HG02970 (cell line): Measurements from ENCODE around the gene WDR17.

ENCODE experiments used
- ATAC-seq: cut with Tn5 transposase; IDR thresholded peaks from one replicate; pipeline ENCODE4 v1.9.1; 2021; ENCODE audit warnings: mild to moderate bottlenecking, moderate library complexity, moderate number of reproducible peaks; ENCODE audit not compliant: unreplicated experiment, low FRiP score

Gene WDR17

DNA sequence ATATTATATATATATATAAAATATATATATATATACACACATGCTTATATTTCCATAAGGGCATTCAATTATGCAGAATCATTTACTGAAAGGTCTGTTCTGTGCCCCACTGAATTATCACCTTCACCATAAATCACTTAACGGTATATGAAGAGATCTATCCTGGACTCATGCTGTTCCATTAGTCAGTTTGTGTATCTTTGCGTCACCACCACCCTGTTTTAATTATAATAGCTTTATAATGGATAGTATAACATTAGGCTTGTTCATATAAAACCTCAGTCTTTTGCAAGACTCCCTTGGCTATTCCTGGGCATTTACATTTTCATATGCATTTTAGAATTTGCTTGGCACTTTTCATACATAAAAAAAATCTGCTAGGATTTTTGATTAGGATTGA, 19.1 kb downstream of the WDR17 start:
- ATAC-seq, result no peak

DNA sequence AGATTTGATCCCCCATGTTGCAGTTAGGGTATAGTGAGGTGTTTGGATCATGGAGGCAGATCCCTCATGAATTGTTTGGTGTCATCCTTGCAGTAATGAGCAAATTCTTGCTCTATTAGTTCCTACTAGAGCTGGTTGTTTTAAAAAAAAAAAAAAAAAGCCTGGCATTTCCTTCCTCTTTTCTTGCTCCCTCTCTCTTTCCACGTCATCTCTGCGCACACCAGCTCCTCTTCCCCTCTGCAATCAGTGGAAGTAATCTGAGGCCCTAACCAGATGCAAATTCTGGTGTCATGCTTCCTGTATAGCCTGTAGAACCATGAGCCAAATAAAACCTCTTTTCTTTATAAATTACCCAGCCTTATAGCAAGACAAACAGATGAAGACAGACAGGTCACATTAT, 24.5 kb downstream of the WDR17 start:
- no peak for ATAC-seq

DNA sequence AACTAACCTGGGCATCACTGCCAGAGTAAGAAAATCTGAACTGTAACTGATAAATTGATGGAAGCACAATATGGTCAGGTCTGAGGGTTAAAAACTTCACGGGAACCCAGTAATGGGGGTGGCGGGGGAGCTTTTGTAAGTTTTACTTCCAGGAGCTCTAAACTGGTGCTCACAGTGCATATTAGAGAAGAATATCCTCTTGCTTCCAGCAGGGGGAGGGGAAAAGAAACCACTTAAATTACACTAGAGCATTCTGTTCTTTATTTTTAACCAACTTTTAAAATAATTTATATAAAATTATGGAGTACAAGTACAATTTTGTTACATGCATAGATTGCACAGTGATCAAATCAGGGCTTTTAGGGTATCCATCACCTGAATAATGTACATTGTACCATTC, 33.7 kb downstream of the WDR17 start:
- no peak for ATAC-seq

DNA sequence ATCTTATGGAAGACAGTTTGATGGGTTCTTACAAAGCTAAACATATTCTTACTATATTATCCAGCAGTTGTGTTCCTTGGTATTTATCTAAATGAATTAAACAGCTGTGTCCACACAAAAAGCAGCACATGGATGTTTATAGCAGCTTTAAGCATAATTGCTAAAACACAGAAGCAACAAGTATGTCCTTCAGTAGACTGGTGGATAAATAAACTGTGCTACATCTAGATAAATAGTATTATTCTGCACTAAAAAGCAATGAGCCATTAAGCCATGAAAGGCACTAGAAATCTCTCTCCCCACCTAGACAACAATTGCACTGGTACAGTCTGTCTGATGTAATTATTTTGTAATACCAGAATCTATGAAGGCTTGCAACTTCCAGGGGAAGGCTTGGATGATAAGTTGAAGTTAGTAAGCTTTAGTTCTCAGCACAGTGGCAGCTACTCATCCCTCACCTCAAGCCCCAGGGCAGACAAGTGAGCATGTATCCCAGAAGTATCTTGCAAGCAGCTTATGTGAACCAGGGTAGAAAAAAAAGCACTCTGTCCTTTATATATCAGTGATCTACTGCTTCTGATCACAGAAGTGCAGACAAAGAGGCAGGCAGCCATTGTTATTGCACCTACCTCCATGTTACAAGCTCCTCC, 36.9 kb downstream of the WDR17 start:
- no peak for ATAC-seq

DNA sequence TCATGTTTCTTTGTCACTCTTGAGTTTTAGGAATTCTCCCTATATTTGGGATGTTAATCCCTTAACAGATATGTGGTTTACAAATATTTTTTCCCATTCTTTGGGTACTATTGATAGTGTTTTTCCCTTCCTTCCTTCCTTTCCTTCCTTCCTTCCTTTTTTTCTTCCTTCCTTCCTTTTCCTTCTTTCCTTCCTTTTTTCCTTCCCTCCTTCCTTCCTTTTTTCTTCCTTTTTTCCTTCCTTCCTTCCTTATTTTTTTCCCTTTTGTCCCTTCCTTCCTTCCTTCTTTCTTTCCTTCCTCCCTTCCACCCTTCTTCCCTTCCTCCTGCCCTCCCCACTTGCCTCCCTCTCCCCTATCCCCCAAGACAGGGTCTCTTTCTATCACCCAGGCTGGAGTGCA, 42.1 kb downstream of the WDR17 start:
- no peak for ATAC-seq

DNA sequence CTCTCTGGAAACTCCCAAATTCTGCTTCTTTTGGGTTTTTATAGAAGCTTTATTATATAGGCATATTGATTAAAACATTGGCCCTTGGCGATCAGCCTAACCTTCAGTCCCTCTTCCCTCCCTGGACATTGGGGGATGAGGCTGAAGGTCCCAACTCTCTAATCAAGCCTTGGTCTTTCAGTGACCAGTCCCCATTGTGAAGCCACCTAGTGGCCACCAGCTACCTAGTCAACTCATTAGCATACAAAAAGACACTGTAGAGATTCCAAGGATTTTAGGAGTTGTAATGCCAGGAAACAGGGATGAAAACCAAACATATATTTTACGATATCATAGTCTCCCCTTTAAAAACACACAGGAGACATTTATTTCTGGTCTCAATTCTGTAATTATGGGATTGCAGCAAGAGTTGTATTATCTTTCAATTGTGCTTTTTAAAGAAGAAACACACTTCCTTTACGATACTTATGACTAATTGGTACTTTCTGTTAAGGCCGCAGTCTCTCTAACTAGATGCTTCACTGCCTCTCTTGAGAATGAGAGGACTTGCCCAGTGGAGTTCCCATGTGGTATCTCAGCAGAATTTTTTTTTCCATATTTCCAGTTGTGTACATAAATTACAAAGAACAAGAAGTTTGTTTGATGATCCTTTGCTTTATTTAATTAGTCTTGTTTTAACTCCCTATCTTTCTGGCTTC, 58.2 kb downstream of the WDR17 start:
- peak; percentile 100 for ATAC-seq

DNA sequence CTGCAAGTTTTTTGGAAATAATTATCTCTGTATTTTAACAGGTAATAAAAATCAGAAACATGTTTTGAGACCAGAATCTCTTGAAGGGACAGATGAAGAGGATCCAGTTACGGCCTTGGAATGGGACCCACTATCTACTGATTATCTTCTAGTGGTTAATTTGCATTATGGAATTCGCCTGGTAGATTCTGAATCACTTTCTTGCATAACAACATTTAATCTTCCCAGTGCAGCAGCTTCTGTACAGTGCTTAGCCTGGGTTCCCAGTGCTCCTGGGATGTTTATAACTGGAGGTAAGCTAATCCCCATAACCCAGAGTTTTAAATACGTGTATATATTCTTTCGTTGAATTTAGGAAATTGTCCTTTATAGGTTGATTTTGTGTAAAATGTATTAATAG, 59.4 kb downstream of the WDR17 start:
- ATAC-seq, result no peak

DNA sequence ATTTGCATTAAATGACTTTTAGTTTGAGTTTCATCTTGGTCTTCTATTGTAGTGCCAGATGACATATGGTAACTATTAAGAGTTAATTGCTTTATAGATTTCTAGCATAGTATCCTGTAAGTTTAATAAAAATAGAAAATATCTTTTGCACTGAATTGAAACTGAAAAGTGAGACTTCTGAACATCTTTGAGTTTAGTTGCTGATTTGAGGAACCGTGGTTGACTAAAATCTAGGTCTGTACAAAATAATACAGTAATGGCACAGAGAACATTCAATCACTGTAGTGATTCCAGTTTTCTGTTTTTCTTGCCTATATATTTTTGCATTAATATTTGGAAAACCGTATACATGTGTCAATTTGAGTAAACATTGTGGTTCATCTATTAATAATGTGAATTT, 69.0 kb downstream of the WDR17 start:
- ATAC-seq, result no peak

DNA sequence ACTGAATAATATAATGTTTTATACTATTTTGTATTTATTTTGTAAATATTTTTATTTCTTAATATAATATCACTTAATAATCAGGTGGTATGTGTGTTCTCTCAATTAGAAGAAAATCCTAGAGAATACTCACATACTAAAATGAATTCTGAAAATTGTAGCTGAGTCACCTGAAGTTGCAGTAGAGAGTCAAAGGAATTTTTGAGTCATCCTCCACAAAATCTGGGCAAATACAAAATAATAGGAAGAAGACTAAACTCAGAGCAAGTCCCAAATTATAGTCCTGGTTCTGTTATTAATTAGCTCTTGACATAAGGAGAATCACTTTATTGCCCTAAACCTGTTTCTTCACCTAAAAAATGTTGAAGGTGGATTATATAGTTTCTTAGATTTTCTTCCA, 72.0 kb downstream of the WDR17 start:
- no peak for ATAC-seq

DNA sequence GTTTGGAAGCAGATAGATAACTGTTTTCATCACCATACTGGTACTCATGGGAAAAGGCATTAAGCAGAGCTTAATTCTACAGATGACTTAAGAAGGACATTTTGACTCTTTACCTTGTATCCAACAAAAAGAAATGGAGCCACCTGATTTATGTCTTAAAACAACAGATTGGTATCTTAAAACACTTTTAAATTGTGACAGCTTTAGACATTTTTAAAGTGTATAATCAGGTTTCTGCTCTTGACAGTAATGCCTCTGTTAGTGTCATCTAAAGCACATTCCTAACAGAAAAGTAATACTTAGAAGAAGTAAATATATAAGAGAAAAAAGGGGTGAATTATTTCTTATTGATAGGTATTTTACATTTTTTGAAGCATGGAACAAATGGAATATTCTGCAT, 73.9 kb downstream of the WDR17 start:
- ATAC-seq, result no peak

DNA sequence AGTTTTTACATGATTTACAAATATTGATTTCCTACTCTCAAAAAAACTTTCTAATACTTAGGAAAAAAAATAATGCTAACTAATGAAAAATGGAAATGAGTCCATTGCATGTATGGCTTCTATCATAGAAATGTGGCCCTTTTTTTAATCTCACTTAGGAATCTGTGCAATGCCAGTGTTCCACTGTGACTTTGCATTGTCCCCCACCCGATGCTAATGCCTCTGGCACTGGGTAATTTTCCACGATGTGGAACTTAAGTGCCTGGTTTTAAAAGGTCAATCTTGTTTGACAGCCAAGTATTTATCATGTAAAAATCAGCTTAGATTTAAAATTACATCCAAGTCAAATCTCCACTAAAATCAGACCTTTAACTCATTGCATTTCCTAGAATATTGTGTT, 76.6 kb downstream of the WDR17 start:
- no peak for ATAC-seq

DNA sequence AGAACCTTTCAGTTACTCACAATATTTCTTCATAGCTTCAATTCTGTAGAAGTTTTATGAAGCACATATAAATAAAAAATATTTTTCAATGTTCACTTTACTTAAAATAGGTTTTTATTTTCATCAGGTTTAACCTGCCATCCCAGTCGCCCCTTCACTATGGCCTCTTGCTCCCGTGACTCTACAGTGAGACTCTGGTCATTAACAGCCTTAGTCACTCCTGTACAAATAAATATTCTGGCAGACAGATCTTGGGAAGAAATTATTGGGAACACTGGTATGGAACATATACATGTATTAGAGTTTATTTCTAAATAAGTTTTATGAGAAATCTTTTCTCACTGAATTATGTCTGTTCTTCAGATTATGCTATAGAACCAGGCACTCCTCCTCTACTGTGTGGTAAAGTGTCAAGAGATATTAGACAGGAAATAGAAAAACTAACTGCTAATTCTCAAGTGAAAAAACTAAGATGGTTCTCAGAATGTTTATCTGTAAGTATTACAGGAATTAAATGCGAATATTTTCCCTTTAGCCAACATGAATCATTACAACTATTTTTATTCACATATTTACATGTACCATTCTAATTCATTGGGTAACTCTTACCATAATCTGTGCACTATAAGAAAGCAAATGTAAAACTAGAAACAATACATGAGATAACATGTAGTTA, 84.2 kb downstream of the WDR17 start:
- no peak for ATAC-seq

DNA sequence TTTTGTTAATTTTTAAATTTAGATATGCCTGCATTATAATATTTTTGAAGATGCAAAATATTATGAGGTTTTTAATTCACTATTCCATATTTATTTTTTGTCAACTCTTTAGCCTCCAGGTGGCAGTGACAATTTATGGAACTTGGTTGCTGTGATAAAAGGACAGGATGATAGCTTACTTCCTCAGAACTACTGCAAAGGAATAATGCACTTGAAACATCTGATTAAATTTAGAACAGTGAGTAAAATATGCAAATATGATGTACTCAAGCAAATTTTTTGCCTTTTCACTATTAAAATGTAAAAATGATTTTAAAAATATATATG, 84.7 kb downstream of the WDR17 start:
- no peak for ATAC-seq

DNA sequence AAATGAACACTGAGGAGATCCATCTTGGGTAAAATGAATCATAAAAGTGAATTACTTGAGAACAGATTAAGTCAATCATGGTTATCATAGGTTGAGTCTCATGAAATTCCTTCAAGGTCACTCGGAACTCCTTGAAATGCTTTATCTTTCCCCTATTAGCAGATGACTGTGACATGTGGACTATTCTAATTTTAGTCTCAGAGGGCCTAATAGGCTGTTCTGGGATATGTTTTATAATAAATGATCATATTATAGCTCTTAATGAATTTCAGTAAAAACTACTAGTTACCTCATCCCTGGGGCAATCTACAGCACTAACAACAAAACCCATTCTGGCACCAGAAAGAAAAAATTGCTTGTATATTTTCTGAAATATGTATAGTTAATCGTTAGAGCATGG, 85.1 kb downstream of the WDR17 start:
- ATAC-seq, result no peak

DNA sequence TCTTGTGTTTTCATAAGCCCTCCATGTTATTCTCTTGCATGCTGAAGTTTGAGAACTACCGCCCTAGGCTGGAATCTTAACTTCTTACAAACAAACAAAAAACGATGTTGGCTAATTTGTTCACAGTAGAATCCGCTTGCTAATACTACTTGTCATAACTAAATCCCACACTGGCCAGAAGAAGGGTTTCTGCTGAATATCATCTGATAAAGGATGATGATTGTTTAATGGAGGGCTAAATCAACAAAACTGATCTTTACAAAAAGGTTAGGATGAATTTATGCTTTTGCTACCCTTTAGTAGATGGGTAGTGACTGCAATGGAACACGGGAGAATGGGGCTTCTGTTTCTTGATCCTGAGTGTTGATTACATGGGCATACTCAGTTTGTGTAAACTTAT, 87.5 kb downstream of the WDR17 start:
- ATAC-seq, result no peak

DNA sequence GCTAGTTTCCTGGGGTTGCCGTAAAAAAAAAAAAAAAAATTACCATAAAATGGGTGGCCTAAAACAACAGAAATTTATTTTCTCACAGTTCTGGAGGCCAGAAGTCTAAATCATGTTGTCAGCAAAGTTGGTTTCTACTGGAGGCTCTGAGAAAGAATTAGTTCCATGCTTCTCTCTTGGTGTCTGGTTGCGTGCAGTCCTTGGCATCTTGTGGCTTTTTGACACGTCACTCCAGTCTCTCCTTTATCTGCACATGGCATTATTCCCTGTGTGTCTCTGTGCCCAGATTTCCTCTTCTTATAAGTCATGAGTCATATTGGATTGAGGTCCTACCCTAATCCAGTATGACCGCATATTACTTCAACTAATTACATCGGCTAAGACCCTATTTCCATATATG, 91.0 kb downstream of the WDR17 start:
- no peak for ATAC-seq

DNA sequence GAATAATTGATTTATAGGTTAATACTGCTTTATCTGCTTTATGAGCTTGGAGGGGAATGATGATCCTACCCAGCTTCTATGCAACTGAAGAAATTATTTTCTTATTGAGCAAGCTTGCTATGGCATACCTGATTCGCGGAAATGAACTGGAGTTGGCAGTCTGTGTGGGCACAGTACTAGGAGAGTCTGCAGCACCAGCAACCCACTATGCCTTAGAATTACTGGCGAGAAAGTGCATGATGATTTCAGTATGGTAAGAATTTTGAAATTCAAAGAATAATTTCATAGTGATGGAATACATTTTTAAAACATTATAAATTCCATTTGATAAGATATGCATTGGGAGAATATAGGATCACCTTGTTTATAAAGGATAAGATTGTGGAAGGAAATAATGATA, 97.4 kb downstream of the WDR17 start:
- ATAC-seq, result no peak

DNA sequence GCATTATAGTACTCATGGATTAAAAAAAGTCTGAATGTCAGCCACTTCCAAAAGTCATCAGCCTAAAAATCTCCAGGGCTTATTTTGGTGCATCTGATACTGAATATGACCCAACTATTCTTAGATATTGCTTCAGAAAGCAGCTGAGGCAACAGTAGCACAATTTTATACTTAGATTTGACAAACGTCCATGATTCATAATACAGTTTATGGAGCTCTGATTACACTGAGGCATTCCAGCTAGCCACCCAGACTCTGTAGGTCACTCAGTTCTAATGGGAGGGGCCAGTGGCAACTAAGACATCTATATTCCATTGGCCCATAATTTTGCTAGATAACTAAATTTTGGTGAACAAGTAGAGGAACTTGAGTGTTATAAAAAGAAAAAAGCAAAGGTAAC, 119.4 kb downstream of the WDR17 start:
- no peak for ATAC-seq

DNA sequence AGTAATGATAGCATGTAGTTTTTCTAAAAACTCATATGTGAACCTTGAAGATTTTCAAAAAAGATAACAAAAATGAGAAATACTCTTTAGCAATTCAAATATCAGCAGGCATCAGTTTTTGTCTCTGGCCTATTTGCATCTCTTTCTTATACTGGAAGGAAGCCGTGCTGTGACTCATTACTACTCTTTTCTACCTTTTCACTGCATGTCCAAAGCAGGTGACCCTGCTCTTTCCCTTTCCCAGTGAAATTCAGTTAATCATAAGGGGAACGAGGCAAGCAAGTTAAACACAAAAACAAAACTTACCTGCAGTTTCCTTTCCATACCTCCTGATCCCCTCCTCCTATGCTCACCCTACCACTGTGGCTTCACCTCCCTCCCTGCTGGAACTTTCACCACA, 120.4 kb downstream of the WDR17 start:
- ATAC-seq, result no peak

DNA sequence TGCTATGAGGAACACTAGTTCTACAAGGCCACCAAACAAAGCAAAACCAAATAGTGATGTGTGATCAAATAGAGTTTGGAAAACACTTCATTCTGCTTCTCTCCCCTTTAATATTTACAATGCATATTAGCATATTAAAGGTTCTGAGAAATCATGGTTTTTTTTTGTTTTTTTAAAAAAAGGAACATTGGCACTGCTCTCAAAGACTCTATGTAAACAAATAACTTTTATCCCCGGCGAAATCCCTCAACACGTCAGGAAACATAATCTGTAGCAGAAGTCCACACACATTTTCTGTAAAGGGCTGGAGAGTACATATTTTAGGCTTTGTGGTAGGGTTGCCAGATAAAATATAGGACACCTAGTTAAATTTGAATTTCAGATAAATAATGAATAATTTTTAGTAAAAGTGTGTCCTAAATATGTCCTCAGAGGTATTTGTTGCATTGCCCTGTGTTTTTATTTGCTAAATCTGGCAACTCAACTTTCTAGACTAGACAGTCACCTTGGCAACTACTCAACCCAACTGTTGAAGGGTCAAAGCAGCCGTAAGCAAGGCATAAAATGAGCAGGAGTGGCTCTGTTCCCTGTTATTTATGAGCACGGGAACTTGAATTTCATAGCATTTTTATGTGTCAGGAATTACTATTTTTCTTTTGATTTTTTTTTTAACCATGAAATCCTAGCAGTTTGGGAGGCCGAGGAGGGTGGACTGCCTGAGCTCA, 121.2 kb downstream of the WDR17 start:
- ATAC-seq, result no peak

DNA sequence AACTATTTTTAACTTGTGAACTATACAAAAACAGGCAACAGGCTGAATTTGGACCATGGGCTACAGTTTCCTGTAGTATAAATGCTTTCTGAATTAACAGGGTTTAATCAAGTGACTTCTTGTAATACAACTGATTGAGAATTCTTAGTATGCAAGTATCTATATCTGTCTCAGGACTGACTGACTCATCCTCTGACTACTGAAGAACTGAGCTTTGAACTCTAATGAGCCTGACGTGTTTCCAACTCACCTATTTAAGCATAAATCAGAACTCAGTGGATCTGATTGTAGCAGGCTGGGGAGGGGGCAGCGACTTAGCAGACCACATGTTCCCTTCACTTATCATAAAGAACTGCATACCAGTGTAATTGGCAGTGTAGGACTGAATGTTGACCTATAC, 122.0 kb downstream of the WDR17 start:
- no peak for ATAC-seq

DNA sequence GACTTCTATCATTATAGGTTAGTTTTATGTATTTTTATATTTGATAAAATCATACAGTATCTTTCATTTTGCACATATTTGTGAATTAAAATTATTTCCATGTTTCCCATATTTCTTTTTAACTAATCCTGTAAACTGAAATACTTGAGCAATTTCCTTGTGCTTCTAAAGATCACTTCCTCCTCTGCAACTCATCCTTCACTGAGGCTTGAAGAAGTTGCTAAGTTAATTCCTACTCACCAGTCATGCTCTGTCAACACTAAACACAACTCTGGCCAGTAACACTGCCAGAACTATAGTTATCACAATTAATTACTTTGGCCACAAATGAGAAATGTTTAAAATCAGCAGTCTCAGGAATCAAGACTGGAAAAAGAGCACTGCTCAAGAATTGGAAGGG, 123.0 kb downstream of the WDR17 start:
- no peak for ATAC-seq
